ENCODE data around the gene OPRL1. TPM values are rescaled to one million over a fixed set of nuclear protein-coding genes. Genes with fewer than 3 reads are reported as not detected.
A peak's percentile ranks its signal among the peaks of the same experiment; 100 is the strongest.

The OPRL1 gene
- total RNA-seq, 1 experiment from 2014 or later: 3.9 TPM

DNA sequence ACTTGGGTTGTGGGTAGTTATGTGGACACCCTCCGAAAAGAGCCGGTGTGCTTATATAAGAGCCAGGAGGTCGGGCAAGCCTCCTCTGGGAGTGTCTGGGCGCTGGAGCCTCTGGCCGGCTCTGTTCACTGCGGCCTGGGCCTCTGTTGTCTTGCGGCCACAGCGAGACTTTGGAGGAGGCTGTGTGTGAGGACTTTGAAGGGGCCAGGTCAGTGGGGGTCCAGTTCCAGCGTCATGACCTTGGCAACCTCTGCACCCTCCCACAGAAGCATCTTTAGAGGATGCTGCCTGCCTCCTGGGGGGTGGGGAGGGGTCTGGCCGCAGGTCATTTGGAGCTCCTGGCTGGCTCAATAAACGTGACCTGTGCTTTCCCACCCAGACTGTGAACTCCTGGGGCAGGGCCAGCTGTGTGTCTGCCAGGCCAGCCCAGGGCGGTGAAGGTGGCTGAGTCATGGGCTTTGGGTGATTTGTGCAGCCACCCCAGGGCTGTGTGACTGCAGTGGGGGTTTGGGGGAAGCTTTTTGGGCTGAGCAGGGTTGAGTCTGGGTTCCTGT is 15.7 kb upstream of the OPRL1 start:
- Histone ChIP-seq H3K27me3 (ENCODE audit: control insufficient read depth, insufficient read depth, low read length) (no peaks in the 10 kb centered on the region), H3K9me3 (ENCODE audit: control insufficient read depth, insufficient read depth, low read depth, low read length) (no peaks in the 10 kb centered on the region), H3K4me1 (ENCODE audit: control insufficient read depth, insufficient read depth, low read length) (peaks cover 30% of the 10 kb centered on the region), H3K4me3 (ENCODE audit: low read depth in 2 of 2, low read length in 2 of 2) (peak overlapping the region; percentile 67 to 72), H3K27ac (ENCODE audit: low read length) (peak overlapping the region; percentile 74), H3K36me3 (ENCODE audit: control insufficient read depth, insufficient read depth, low read length) (no peaks in the 10 kb centered on the region)
- CTCF ChIA-PET: no interaction called here
- no peak for ATAC-seq
- intact Hi-C loops (cut with micrococcal nuclease; ENCODE audit: unreplicated experiment) (no loop called here), in situ Hi-C loops (cut with HindIII; ENCODE audit: low pct_unique_long_range_greater_than_20kb, low sequenced_read_pairs) (no loop called here)
- no peak for DNase-seq (ENCODE audit: low read depth, low spot score)
- POLR2A ChIA-PET: interaction anchor here (0.6 kb wide), 1 partner anchor 11 kb away, joined by 3 read pairs; no protein-coding TSS in a partner anchor
- BruUV-seq (replicated peaks): no TSS peak
- TF ChIP-seq POLR2AphosphoS5 (IDR thresholded peaks at IDR 0.05; ENCODE audit: low read depth, low read length) (no peak), SIN3A (IDR thresholded peaks at IDR 0.05; ENCODE audit: borderline replicate concordance, insufficient read depth, low read depth, low read length) (no peak)

DNA sequence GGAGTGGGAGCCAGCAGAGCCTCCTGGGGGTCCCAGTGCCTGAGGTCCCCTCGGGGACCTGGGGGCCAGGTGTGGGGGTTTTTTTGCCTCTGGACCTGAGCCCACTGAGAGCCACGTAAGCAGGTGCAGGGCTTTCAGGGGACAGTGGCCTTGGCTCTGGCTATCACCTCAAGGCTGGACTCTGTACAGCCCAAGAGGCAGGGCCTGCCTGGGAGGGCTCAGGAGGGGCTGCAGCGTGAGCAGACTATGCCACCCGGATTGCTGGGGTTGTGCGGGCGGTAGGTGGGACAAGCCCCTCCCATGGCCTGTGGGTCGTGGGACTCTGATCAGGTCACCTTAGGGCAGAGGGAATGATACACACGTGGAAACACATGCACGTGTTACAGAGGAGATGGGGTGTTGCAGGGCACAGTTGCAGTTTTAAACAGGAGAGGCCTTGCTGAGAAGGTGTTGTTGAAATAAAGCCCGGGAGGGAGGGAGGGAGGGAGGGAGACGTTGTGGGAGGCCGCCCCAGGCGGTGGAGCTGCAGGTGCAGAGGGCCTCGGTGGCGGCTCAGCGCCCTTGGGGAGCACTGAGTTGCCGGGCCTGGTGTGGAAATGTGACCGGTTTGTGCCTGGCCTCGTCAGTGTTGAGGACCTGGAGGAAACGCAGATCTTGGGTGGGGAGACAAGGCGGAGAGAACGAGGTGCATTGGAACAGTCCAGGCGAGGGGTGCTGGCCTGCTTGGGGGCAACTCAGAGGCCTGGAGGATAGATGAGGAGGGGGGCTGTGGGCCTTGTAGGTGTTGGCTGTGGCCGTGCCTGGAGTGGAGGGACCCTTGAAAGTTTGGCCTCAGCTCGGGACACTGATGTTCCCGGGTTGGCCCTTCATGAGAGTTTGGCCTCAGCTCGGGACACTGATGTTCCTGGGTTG is 14.6 kb upstream of the OPRL1 start:
- TF ChIP-seq TCF7L2 (IDR thresholded peaks at IDR 0.05; ENCODE audit: low read depth, low read length): no peak
- TF ChIP-seq SIN3A (IDR thresholded peaks at IDR 0.05; ENCODE audit: borderline replicate concordance, insufficient read depth, low read depth, low read length): no peak
- no peak for TF ChIP-seq POLR2AphosphoS5 (IDR thresholded peaks at IDR 0.05; ENCODE audit: low read depth, low read length)
- TF ChIP-seq, protein P1, sequence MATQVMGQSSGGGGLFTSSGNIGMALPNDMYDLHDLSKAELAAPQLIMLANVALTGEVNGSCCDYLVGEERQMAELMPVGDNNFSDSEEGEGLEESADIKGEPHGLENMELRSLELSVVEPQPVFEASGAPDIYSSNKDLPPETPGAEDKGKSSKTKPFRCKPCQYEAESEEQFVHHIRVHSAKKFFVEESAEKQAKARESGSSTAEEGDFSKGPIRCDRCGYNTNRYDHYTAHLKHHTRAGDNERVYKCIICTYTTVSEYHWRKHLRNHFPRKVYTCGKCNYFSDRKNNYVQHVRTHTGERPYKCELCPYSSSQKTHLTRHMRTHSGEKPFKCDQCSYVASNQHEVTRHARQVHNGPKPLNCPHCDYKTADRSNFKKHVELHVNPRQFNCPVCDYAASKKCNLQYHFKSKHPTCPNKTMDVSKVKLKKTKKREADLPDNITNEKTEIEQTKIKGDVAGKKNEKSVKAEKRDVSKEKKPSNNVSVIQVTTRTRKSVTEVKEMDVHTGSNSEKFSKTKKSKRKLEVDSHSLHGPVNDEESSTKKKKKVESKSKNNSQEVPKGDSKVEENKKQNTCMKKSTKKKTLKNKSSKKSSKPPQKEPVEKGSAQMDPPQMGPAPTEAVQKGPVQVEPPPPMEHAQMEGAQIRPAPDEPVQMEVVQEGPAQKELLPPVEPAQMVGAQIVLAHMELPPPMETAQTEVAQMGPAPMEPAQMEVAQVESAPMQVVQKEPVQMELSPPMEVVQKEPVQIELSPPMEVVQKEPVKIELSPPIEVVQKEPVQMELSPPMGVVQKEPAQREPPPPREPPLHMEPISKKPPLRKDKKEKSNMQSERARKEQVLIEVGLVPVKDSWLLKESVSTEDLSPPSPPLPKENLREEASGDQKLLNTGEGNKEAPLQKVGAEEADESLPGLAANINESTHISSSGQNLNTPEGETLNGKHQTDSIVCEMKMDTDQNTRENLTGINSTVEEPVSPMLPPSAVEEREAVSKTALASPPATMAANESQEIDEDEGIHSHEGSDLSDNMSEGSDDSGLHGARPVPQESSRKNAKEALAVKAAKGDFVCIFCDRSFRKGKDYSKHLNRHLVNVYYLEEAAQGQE (IDR thresholded peaks at IDR 0.05; ENCODE audit: insufficient read depth in 1 of 2, low read depth in 2 of 2, low read length in 1 of 2): no peak
- H3K27ac ChIP-seq (ENCODE audit: low read length): no peak overlapping the region
- H3K9me3 ChIP-seq (ENCODE audit: control insufficient read depth, insufficient read depth, low read depth, low read length): no peaks in the 10 kb centered on the region
- H3K36me3 ChIP-seq (ENCODE audit: control insufficient read depth, insufficient read depth, low read length): no peaks in the 10 kb centered on the region
- no peak overlapping the region for H3K4me3 ChIP-seq (ENCODE audit: low read depth in 2 of 2, low read length in 2 of 2)
- intact Hi-C loops (cut with micrococcal nuclease; ENCODE audit: unreplicated experiment): no loop called here
- in situ Hi-C loops (cut with HindIII; ENCODE audit: low pct_unique_long_range_greater_than_20kb, low sequenced_read_pairs): no loop called here
- ChIA-PET POLR2A (no interaction called here), CTCF (no interaction called here)
- DNase-seq (ENCODE audit: low read depth, low spot score) (no peak), ATAC-seq (no peak)
- BruUV-seq (replicated peaks): no TSS peak
- H3K4me1 ChIP-seq (ENCODE audit: control insufficient read depth, insufficient read depth, low read length): peaks cover 30% of the 10 kb centered on the region
- no peaks in the 10 kb centered on the region for H3K27me3 ChIP-seq (ENCODE audit: control insufficient read depth, insufficient read depth, low read length)

DNA sequence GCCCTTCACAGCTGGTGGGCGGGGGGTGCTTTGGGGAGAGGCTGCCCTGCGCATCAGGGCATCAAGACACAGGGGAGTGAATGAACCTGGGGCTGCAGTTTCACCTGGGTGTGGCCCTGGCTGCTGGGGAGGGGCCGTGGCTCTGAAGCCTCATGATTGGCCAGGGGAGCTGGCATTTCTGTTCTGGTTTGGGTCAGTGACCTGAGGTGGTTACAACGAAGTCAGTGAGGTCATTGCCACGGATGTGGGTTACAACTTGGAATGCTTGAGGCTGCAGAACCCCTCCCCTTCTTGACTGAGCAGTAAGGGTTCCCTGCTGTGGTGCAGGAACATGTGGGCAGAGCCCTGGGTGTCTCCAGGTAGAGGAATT is 13.9 kb upstream of the OPRL1 start:
- DNase-seq (ENCODE audit: low read depth, low spot score): peak; percentile 53

More for the DNA sequence above, 13.9 kb upstream of the OPRL1 start:
- Histone ChIP-seq H3K9me3 (ENCODE audit: control insufficient read depth, insufficient read depth, low read depth, low read length) (no peaks in the 10 kb centered on the region), H3K4me3 (ENCODE audit: low read depth in 2 of 2, low read length in 2 of 2) (no peak overlapping the region), H3K4me1 (ENCODE audit: control insufficient read depth, insufficient read depth, low read length) (peaks cover 30% of the 10 kb centered on the region), H3K27ac (ENCODE audit: low read length) (no peak overlapping the region), H3K36me3 (ENCODE audit: control insufficient read depth, insufficient read depth, low read length) (no peaks in the 10 kb centered on the region), H3K27me3 (ENCODE audit: control insufficient read depth, insufficient read depth, low read length) (no peaks in the 10 kb centered on the region)
- intact Hi-C loops (cut with micrococcal nuclease; ENCODE audit: unreplicated experiment): no loop called here
- in situ Hi-C loops (cut with HindIII; ENCODE audit: low pct_unique_long_range_greater_than_20kb, low sequenced_read_pairs): no loop called here
- ChIA-PET CTCF (no interaction called here), POLR2A (no interaction called here)
- BruUV-seq (replicated peaks): no TSS peak
- no peak for ATAC-seq
- TF ChIP-seq, protein P2, sequence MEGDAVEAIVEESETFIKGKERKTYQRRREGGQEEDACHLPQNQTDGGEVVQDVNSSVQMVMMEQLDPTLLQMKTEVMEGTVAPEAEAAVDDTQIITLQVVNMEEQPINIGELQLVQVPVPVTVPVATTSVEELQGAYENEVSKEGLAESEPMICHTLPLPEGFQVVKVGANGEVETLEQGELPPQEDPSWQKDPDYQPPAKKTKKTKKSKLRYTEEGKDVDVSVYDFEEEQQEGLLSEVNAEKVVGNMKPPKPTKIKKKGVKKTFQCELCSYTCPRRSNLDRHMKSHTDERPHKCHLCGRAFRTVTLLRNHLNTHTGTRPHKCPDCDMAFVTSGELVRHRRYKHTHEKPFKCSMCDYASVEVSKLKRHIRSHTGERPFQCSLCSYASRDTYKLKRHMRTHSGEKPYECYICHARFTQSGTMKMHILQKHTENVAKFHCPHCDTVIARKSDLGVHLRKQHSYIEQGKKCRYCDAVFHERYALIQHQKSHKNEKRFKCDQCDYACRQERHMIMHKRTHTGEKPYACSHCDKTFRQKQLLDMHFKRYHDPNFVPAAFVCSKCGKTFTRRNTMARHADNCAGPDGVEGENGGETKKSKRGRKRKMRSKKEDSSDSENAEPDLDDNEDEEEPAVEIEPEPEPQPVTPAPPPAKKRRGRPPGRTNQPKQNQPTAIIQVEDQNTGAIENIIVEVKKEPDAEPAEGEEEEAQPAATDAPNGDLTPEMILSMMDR (IDR thresholded peaks at IDR 0.05): no peak
- TF ChIP-seq TCF7L2 (IDR thresholded peaks at IDR 0.05; ENCODE audit: low read depth, low read length) (no peak), SIN3A (IDR thresholded peaks at IDR 0.05; ENCODE audit: borderline replicate concordance, insufficient read depth, low read depth, low read length) (no peak), POLR2AphosphoS5 (IDR thresholded peaks at IDR 0.05; ENCODE audit: low read depth, low read length) (no peak)
- TF ChIP-seq, protein P1 (IDR thresholded peaks at IDR 0.05; ENCODE audit: insufficient read depth in 1 of 2, low read depth in 2 of 2, low read length in 1 of 2): no peak

Data from Panc1 (cell line).